Parathyroid adenoma (tissue), 2 donors: ENCODE measurements around the gene CKB.
A peak's percentile ranks its signal among the peaks of the same experiment; 100 is the strongest.

Experiments used
- H2AFZ ChIP-seq: fragments of 300-600 bp; sonication (generic); one replicate; pipeline ENCODE4 v1.7.0; 2017; ENCODE audit warnings: antibody characterized with exemption, mild to moderate bottlenecking
- H3K27ac ChIP-seq: fragments of 300-600 bp; sonication (generic); one replicate; pipeline ENCODE4 v1.7.0; 2017
- H3K27me3 ChIP-seq: fragments of 300-600 bp; sonication (generic); one replicate; pipeline ENCODE4 v1.7.0; 2017; ENCODE audit warnings: low read length; ENCODE audit not compliant: control insufficient read depth, insufficient read depth
- H3K36me3 ChIP-seq: fragments of 300-600 bp; sonication (generic); one replicate; pipeline ENCODE4 v1.7.0; 2017; ENCODE audit warnings: low read length; ENCODE audit not compliant: control insufficient read depth, insufficient read depth
- H3K4me1 ChIP-seq: fragments of 300-600 bp; sonication (generic); one replicate; pipeline ENCODE4 v1.7.0; 2017; ENCODE audit warnings: control low read depth
- H3K4me2 ChIP-seq: fragments of 300-600 bp; sonication (generic); one replicate; pipeline ENCODE4 v1.7.0; 2017; ENCODE audit warnings: low read length
- H3K4me3 ChIP-seq: fragments of 300-600 bp; sonication (generic); one replicate; pipeline ENCODE4 v1.7.0; 2017; ENCODE audit warnings: low read depth, low read length
- H3K79me2 ChIP-seq: fragments of 300-600 bp; sonication (generic); one replicate; pipeline ENCODE4 v1.7.0; 2017; ENCODE audit warnings: control low read depth
- H3K9ac ChIP-seq: fragments of 300-600 bp; sonication (generic); one replicate; pipeline ENCODE4 v1.7.0; 2017; ENCODE audit warnings: mild to moderate bottlenecking
- H3K9me3 ChIP-seq: fragments of 300-600 bp; sonication (generic); one replicate; pipeline ENCODE4 v1.7.0; 2017; ENCODE audit warnings: low read length; ENCODE audit not compliant: control insufficient read depth
- CTCF ChIP-seq: fragments of 300-600 bp; sonication (generic); IDR thresholded peaks from one replicate; pipeline ENCODE4 v1.7.0; 2017; ENCODE audit warnings: antibody characterized with exemption, mild to moderate bottlenecking
- donor health status: primary hyperparathyroidism.

CKB gene

DNA sequence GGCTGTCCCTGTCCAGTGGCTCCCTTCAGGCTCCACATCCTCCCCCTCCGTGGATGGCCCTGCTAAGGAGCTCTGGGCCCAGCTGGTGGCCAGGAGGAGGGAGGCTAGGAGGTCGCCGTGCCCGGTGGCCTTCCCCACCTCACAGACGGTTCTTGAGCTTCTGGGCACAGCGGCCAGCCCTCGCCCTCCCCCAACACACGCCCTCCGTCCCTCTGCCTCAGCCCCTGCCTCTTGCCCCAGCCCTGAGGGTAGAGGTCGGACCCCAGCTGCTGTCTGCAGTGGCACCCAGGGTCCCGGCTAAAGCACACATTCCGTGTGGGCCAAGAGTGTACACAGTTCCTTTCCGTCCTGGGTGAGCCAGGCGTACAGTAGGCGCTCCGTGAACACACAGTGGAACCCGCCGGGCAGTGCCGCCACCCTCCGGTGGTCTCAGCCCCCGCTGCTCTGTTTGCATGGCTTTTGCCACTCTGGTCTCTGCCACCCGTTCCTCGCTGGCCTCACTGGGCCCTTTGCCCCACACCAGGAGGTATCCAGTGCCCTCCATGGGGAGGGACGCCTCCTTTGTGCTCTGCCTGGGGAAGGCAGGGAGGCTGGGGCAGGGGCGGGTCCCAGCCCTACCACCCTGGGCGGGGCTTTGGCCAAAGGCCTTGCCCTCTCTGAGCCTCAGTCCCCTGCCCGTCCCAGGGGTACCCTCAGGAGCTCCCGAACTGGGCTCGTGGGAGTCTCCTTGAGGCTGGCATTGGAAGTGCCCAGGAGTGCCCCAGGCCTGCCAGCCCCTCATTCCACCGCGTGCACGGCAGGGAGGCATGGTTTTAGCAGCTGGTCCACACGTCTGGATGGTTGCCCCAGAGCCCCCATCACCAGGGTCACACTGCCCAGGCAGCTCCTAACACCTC, 19.3 kb upstream of the CKB start:
- no peaks in the 10 kb centered on the region for H3K9me3 ChIP-seq
- H3K27me3 ChIP-seq: no peaks in the 10 kb centered on the region
- H3K79me2 ChIP-seq: peaks cover 5% of the 10 kb centered on the region
- no peak overlapping the region for H3K4me2 ChIP-seq
- no peak overlapping the region for H2AFZ ChIP-seq
- no peaks in the 10 kb centered on the region for H3K36me3 ChIP-seq
- no peak overlapping the region for H3K27ac ChIP-seq
- no peak for TF ChIP-seq CTCF
- H3K4me1 ChIP-seq: peaks cover 13% of the 10 kb centered on the region
- no peak overlapping the region for H3K4me3 ChIP-seq
- no peak overlapping the region for H3K9ac ChIP-seq

- peaks cover 13% of the 10 kb centered on the region for H3K4me1 ChIP-seq
- no peak overlapping the region for H2AFZ ChIP-seq
- no peak overlapping the region for H3K4me2 ChIP-seq
- no peaks in the 10 kb centered on the region for H3K9me3 ChIP-seq
- no peaks in the 10 kb centered on the region for H3K79me2 ChIP-seq
- no peak overlapping the region for H3K27ac ChIP-seq
- no peak for TF ChIP-seq CTCF
- H3K9ac ChIP-seq: no peak overlapping the region
- no peaks in the 10 kb centered on the region for H3K36me3 ChIP-seq
- no peak overlapping the region for H3K4me3 ChIP-seq
- H3K27me3 ChIP-seq: no peaks in the 10 kb centered on the region
Measured at GRCh38 chr14:103540821-103541708, 18.4 kb upstream of the CKB start.

- no peak overlapping the region for H3K4me2 ChIP-seq
- H3K36me3 ChIP-seq: no peaks in the 10 kb centered on the region
- H3K9ac ChIP-seq: no peak overlapping the region
- peak overlapping the region; percentile 82 for H2AFZ ChIP-seq
- peaks cover 13% of the 10 kb centered on the region for H3K4me1 ChIP-seq
- no peaks in the 10 kb centered on the region for H3K9me3 ChIP-seq
- no peaks in the 10 kb centered on the region for H3K27me3 ChIP-seq
- H3K4me3 ChIP-seq: no peak overlapping the region
- TF ChIP-seq CTCF: no peak
- no peaks in the 10 kb centered on the region for H3K79me2 ChIP-seq
- H3K27ac ChIP-seq: no peak overlapping the region
Measured at GRCh38 chr14:103539056-103539825, 16.6 kb upstream of the CKB start.

DNA sequence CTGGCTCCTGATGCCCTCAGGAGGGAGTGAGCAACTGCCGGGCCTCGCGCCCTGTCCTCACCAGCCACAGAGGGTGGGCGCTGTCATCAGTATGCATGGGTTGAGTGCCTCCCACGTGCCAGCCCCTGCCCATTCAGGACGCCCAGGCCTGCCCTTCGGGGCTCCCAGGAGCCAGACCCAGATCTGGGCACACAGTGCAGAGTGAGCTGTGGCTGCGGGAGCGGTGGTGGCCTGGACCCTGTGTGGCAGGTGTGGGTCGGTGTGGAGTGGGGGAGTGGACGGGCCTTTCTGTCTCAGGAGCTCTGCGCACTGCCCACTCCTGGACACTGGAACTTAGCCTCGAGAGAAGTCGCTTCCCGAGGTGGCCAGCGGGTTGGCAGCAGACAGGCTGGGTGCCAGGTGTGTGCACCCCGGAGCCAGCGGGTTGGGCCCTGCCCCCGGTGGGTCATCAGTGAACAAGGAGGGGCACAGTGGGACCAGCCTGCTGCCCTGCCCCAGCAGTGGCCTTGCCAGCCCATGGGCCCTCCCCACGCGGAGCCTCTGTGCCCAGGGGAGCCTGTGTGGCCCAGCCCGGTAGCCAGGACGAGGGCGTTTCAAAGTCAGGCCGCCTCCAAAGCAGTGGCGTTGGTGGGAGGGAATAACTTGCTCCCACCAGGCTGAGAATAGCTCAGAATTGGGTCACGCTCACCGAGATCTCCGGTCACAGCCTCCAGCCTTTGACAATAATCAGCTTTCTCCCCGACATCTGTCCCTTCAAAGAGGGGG, 15.8 kb upstream of the CKB start:
- Histone ChIP-seq H3K9ac (no peak overlapping the region), H3K27me3 (no peaks in the 10 kb centered on the region), H3K4me1 (peaks cover 13% of the 10 kb centered on the region), H2AFZ (peak overlapping the region; percentile 82), H3K9me3 (no peaks in the 10 kb centered on the region), H3K4me2 (no peak overlapping the region), H3K27ac (no peak overlapping the region), H3K36me3 (no peaks in the 10 kb centered on the region), H3K79me2 (no peaks in the 10 kb centered on the region), H3K4me3 (no peak overlapping the region)
- TF ChIP-seq CTCF: no peak
